Measurements from ENCODE around the gene GEMIN5. TPM values are rescaled to one million over a fixed set of nuclear protein-coding genes. Genes with fewer than 3 reads are reported as not detected.
"Not testable (repeated sequence)": the region's sequence is repeated elsewhere in the genome, so short reads cannot be mapped to it uniquely, and the experiment has no call there.

GEMIN5 gene
- total and polyA plus RNA-seq, 2 of the 8 experiments (the other 6 are each of a cell fraction or from before 2014, with no cell fraction given) = 12.8 to 47.0 TPM

DNA sequence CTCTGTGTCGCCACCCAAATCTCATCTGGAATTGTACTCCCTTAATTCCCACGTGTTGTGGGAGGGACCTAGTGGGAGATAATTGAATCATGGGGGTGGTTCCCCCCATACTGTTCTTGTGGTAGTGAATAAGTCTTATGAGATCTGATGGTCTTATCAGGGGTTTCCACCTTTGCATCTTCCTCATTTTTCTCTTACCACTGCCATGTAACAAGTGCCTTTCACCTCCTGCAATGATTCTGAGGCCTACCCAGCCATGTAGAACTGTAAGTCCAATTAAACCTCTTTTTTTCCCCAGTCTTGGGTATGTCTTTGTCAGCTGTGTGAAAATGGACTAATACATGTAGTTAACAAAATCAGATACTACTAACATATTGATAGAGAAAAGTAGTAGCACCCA lies 40.3 kb upstream of the GEMIN5 start:
- CTCF ChIA-PET (ENCODE audit: partially characterized antibody) = interaction anchor here (1.5 to 18.4 kb wide), 2 partner anchors 17 to 50 kb away, joined by 4 to 471 read pairs; no protein-coding TSS in a partner anchor

More for the DNA sequence above, 40.3 kb upstream of the GEMIN5 start:
- H2BK5ac ChIP-seq (ENCODE audit: low read depth, low read length); H3K4me3 ChIP-seq (ENCODE audit: extremely low read depth in 1 of 4, insufficient read depth in 2 of 4, low read depth in 3 of 4, low read length in 4 of 4); H3K23ac ChIP-seq (ENCODE audit: insufficient read length); H4K20me1 ChIP-seq (replicated peaks in 1 of 2; ENCODE audit: control insufficient read depth in 1 of 2, insufficient read depth in 2 of 2, low read length in 2 of 2); H3K4me1 ChIP-seq (replicated peaks in 1 of 4; ENCODE audit: control insufficient read depth in 3 of 4, insufficient read depth in 4 of 4, low read length in 3 of 4); H4K91ac ChIP-seq (replicated peaks; ENCODE audit: insufficient read length, low read length); H4K8ac ChIP-seq (ENCODE audit: extremely low read depth, insufficient read depth, low read length); H3K4me2 ChIP-seq (ENCODE audit: insufficient read depth in 1 of 2, low read depth in 2 of 2, low read length in 2 of 2); H3K4ac ChIP-seq (replicated peaks; ENCODE audit: insufficient read length, low read depth, low read length); H3K27me3 ChIP-seq (replicated peaks in 1 of 4; ENCODE audit: control insufficient read depth in 3 of 4, extremely low read depth in 1 of 4, insufficient read depth in 3 of 4, low read length in 3 of 4); DNase-seq (ENCODE audit: low read depth in 1 of 2, low spot score in 2 of 2); H3K79me1 ChIP-seq (ENCODE audit: low read depth, low read length); H3K23me2 ChIP-seq (ENCODE audit: low read depth, low read length); H2BK120ac ChIP-seq (replicated peaks; ENCODE audit: low read depth, low read length); H3K9me3 ChIP-seq (ENCODE audit: insufficient read depth in 2 of 2, low read depth in 1 of 2, low read length in 1 of 2); H3K79me2 ChIP-seq (ENCODE audit: control insufficient read depth in 1 of 2, insufficient read depth in 2 of 2, low read length in 2 of 2); POLR2A ChIA-PET (ENCODE audit: partially characterized antibody); H4K5ac ChIP-seq (ENCODE audit: insufficient read length, low read depth, low read length); H3K56ac ChIP-seq (replicated peaks; ENCODE audit: insufficient read length, low read depth, low read length); H3K14ac ChIP-seq (ENCODE audit: insufficient read length); FAIRE-seq; H2AK5ac ChIP-seq (ENCODE audit: low read depth, low read length); H2BK15ac ChIP-seq (ENCODE audit: low read length); H2BK12ac ChIP-seq (ENCODE audit: low read depth, low read length); H2BK20ac ChIP-seq (ENCODE audit: low read length); H3K9ac ChIP-seq (replicated peaks in 1 of 4; ENCODE audit: extremely low read depth in 1 of 4, low read depth in 3 of 4, low read length in 3 of 4); H3K27ac ChIP-seq (ENCODE audit: low read depth, low read length); H3K36me3 ChIP-seq (ENCODE audit: control insufficient read depth in 2 of 4, insufficient read depth in 4 of 4, low read length in 3 of 4); H2AFZ ChIP-seq (ENCODE audit: low read length); H3K18ac ChIP-seq (ENCODE audit: extremely low read depth, low read length): not testable (repeated sequence)
- WGBS, 2 experiments (ENCODE audit: extremely low coverage in 1 of 2, insufficient coverage in 1 of 2, insufficient read length in 1 of 2, insufficient replicate concordance in 2 of 2, low coverage in 1 of 2, low lambda C conversion rate in 2 of 2, missing lambda C conversion rate in 1 of 2) = 81% methylated on average over 2 of the region's 2 CpGs; no CpG with 5 or more reads in 1 of the 2 experiments

Data from H1 (cell line).